ENCODE results near the gene TPD52L2.

Gene TPD52L2

DNA sequence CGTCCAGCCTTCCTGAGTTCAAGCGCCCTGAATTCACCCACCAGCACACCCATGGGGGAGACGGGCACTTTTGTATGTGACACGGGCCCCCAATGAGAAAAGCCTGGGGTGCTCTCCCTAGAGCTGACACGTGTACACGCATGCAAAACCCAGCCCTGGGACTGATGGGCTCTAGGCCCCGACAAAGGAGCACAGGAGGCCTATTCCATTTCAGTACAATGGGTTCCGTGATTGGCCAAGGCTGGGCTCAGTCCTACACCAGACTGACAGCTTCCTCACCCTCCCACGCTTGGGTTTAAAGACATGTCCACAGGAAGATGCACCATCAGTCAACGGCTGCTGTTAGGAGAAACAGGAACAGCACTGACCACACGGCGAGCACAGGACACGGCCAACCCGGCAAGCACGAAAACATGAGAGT lies 42.8 kb upstream of the TPD52L2 start:
- Histone ChIP-seq H2BK5ac (ENCODE audit: low read depth, low read length, poor library complexity, severe bottlenecking) (no peak overlapping the region), H3K79me1 (replicated peaks; ENCODE audit: low read length, poor library complexity, severe bottlenecking) (peaks cover 32% of the 10 kb centered on the region), H3K9me3 (ENCODE audit: control insufficient read depth, low read length) (no peaks in the 10 kb centered on the region), H4K91ac (ENCODE audit: low read length) (no peak overlapping the region), H3K18ac (ENCODE audit: low read depth in 1 of 2, low read length in 2 of 2) (no peak overlapping the region), H3K9ac (ENCODE audit: low read length) (no peak overlapping the region), H3K14ac (ENCODE audit: low read length in 2 of 2) (no peak overlapping the region), H3K4me3 (ENCODE audit: insufficient read depth in 1 of 2, low read depth in 1 of 2, low read length in 2 of 2) (no peak overlapping the region), H3K4me1 (ENCODE audit: control insufficient read depth, insufficient read depth, low read depth, low read length) (peaks cover 13% of the 10 kb centered on the region), H3K4ac (ENCODE audit: low read depth in 1 of 2, low read length in 2 of 2) (no peak overlapping the region), H3K27me3 (ENCODE audit: control insufficient read depth in 1 of 2, insufficient read depth in 1 of 2, low read length in 2 of 2) (peaks cover 0 to 55% of the 10 kb centered on the region in 2 experiments), H2BK120ac (ENCODE audit: low read depth, low read length) (no peak overlapping the region), H3K27ac (ENCODE audit: low read length, poor library complexity, severe bottlenecking) (no peak overlapping the region), H2BK15ac (ENCODE audit: low read depth, poor library complexity, severe bottlenecking) (no peak overlapping the region), H2BK12ac (ENCODE audit: low read length in 2 of 2) (no peak overlapping the region), H3K4me2 (ENCODE audit: low read length, poor library complexity, severe bottlenecking) (no peak overlapping the region), H2AFZ (ENCODE audit: low read depth, low read length) (no peak overlapping the region), H2AK5ac (ENCODE audit: low read length, severe bottlenecking) (no peak overlapping the region), H3K23ac (ENCODE audit: low read length in 2 of 2) (no peak overlapping the region), H3K36me3 (ENCODE audit: control insufficient read depth in 1 of 2, insufficient read depth in 2 of 2, low read depth in 1 of 2, low read length in 2 of 2) (peaks cover 0 to 16% of the 10 kb centered on the region in 2 experiments), H4K8ac (ENCODE audit: low read length) (no peak overlapping the region)
- no peak for DNase-seq
- 88% methylated on average over 15 of the region's 15 CpGs for WGBS

- H4K91ac ChIP-seq (ENCODE audit: low read length), result no peak overlapping the region
- H3K14ac ChIP-seq (ENCODE audit: low read length in 2 of 2), result no peak overlapping the region
- H3K36me3 ChIP-seq (ENCODE audit: control insufficient read depth in 1 of 2, insufficient read depth in 2 of 2, low read depth in 1 of 2, low read length in 2 of 2), result peaks cover 0 to 8% of the 10 kb centered on the region in 2 experiments
- no peak overlapping the region for H3K23ac ChIP-seq (ENCODE audit: low read length in 2 of 2)
- no peak overlapping the region for H2BK12ac ChIP-seq (ENCODE audit: low read length in 2 of 2)
- H3K9me3 ChIP-seq (ENCODE audit: control insufficient read depth, low read length), result no peaks in the 10 kb centered on the region
- H2BK15ac ChIP-seq (ENCODE audit: low read depth, poor library complexity, severe bottlenecking), result no peak overlapping the region
- H2AFZ ChIP-seq (ENCODE audit: low read depth, low read length), result no peak overlapping the region
- DNase-seq, result peak; percentile 61
- WGBS, result 38% methylated on average over 11 of the region's 12 CpGs
- H4K8ac ChIP-seq (ENCODE audit: low read length), result no peak overlapping the region
- H3K27me3 ChIP-seq (ENCODE audit: control insufficient read depth in 1 of 2, insufficient read depth in 1 of 2, low read length in 2 of 2), result peaks cover 0 to 58% of the 10 kb centered on the region in 2 experiments
- peak overlapping the region in 1 of 2 experiments; percentile 6 for H3K18ac ChIP-seq (ENCODE audit: low read depth in 1 of 2, low read length in 2 of 2)
- peaks cover 15% of the 10 kb centered on the region for H3K4me1 ChIP-seq (ENCODE audit: control insufficient read depth, insufficient read depth, low read depth, low read length)
- H3K4ac ChIP-seq (ENCODE audit: low read depth in 1 of 2, low read length in 2 of 2), result no peak overlapping the region
- H3K9ac ChIP-seq (ENCODE audit: low read length), result no peak overlapping the region
- no peak overlapping the region for H2BK120ac ChIP-seq (ENCODE audit: low read depth, low read length)
- no peak overlapping the region for H3K4me2 ChIP-seq (ENCODE audit: low read length, poor library complexity, severe bottlenecking)
- no peak overlapping the region for H2BK5ac ChIP-seq (ENCODE audit: low read depth, low read length, poor library complexity, severe bottlenecking)
- H3K27ac ChIP-seq (ENCODE audit: low read length, poor library complexity, severe bottlenecking), result no peak overlapping the region
- no peak overlapping the region for H2AK5ac ChIP-seq (ENCODE audit: low read length, severe bottlenecking)
- peaks cover 31% of the 10 kb centered on the region for H3K79me1 ChIP-seq (replicated peaks; ENCODE audit: low read length, poor library complexity, severe bottlenecking)
- H3K4me3 ChIP-seq (ENCODE audit: insufficient read depth in 1 of 2, low read depth in 1 of 2, low read length in 2 of 2), result no peak overlapping the region
These were observed 41.3 kb upstream of the TPD52L2 start for GRCh38 chr20:63823691-63824311.

GRCh38 chr20:63825331-63826118 lies 39.5 kb upstream of the TPD52L2 start:
- H3K4me2 ChIP-seq (ENCODE audit: low read length, poor library complexity, severe bottlenecking), result no peak overlapping the region
- H2BK5ac ChIP-seq (ENCODE audit: low read depth, low read length, poor library complexity, severe bottlenecking), result no peak overlapping the region
- WGBS, result 93% methylated on average over 23 of the region's 25 CpGs

GRCh38 chr20:63826753-63827152 lies 38.3 kb upstream of the TPD52L2 start:
- no peak for DNase-seq
- H3K4me1 ChIP-seq (ENCODE audit: control insufficient read depth, insufficient read depth, low read depth, low read length), result peaks cover 19% of the 10 kb centered on the region
- peak overlapping the region; percentile 57 for H2AK5ac ChIP-seq (ENCODE audit: low read length, severe bottlenecking)
- no peak overlapping the region for H3K4ac ChIP-seq (ENCODE audit: low read depth in 1 of 2, low read length in 2 of 2)
- peaks cover 0 to 63% of the 10 kb centered on the region in 2 experiments for H3K27me3 ChIP-seq (ENCODE audit: control insufficient read depth in 1 of 2, insufficient read depth in 1 of 2, low read length in 2 of 2)
- no peak overlapping the region for H2BK5ac ChIP-seq (ENCODE audit: low read depth, low read length, poor library complexity, severe bottlenecking)
- H3K18ac ChIP-seq (ENCODE audit: low read depth in 1 of 2, low read length in 2 of 2), result no peak overlapping the region
- no peak overlapping the region for H2AFZ ChIP-seq (ENCODE audit: low read depth, low read length)
- no peak overlapping the region for H3K4me3 ChIP-seq (ENCODE audit: insufficient read depth in 1 of 2, low read depth in 1 of 2, low read length in 2 of 2)
- H3K9ac ChIP-seq (ENCODE audit: low read length), result no peak overlapping the region
- no peak overlapping the region for H3K14ac ChIP-seq (ENCODE audit: low read length in 2 of 2)
- WGBS, result 72% methylated on average over 13 of the region's 13 CpGs
- no peak overlapping the region for H2BK15ac ChIP-seq (ENCODE audit: low read depth, poor library complexity, severe bottlenecking)
- no peak overlapping the region for H3K4me2 ChIP-seq (ENCODE audit: low read length, poor library complexity, severe bottlenecking)
- peak overlapping the region in 1 of 2 experiments; percentile 29 for H2BK12ac ChIP-seq (ENCODE audit: low read length in 2 of 2)
- H4K91ac ChIP-seq (ENCODE audit: low read length), result peak overlapping the region; percentile 41
- no peak overlapping the region for H3K23ac ChIP-seq (ENCODE audit: low read length in 2 of 2)
- H4K8ac ChIP-seq (ENCODE audit: low read length), result no peak overlapping the region
- no peaks in the 10 kb centered on the region for H3K9me3 ChIP-seq (ENCODE audit: control insufficient read depth, low read length)
- peaks cover 29% of the 10 kb centered on the region for H3K79me1 ChIP-seq (replicated peaks; ENCODE audit: low read length, poor library complexity, severe bottlenecking)
- no peak overlapping the region for H2BK120ac ChIP-seq (ENCODE audit: low read depth, low read length)
- H3K27ac ChIP-seq (ENCODE audit: low read length, poor library complexity, severe bottlenecking), result no peak overlapping the region
- H3K36me3 ChIP-seq (ENCODE audit: control insufficient read depth in 1 of 2, insufficient read depth in 2 of 2, low read depth in 1 of 2, low read length in 2 of 2), result peaks cover 0 to 8% of the 10 kb centered on the region in 2 experiments

More at GRCh38 chr20:63825331-63826118, 39.5 kb upstream of the TPD52L2 start:
- peaks cover 0 to 8% of the 10 kb centered on the region in 2 experiments for H3K36me3 ChIP-seq (ENCODE audit: control insufficient read depth in 1 of 2, insufficient read depth in 2 of 2, low read depth in 1 of 2, low read length in 2 of 2)
- no peak overlapping the region for H2BK15ac ChIP-seq (ENCODE audit: low read depth, poor library complexity, severe bottlenecking)
- H3K14ac ChIP-seq (ENCODE audit: low read length in 2 of 2), result no peak overlapping the region
- peaks cover 0 to 62% of the 10 kb centered on the region in 2 experiments for H3K27me3 ChIP-seq (ENCODE audit: control insufficient read depth in 1 of 2, insufficient read depth in 1 of 2, low read length in 2 of 2)
- H3K23ac ChIP-seq (ENCODE audit: low read length in 2 of 2), result no peak overlapping the region
- peak overlapping the region; percentile 3 for H4K8ac ChIP-seq (ENCODE audit: low read length)
- H3K27ac ChIP-seq (ENCODE audit: low read length, poor library complexity, severe bottlenecking), result no peak overlapping the region
- H3K18ac ChIP-seq (ENCODE audit: low read depth in 1 of 2, low read length in 2 of 2), result no peak overlapping the region
- no peak overlapping the region for H3K4me3 ChIP-seq (ENCODE audit: insufficient read depth in 1 of 2, low read depth in 1 of 2, low read length in 2 of 2)
- H3K9me3 ChIP-seq (ENCODE audit: control insufficient read depth, low read length), result no peaks in the 10 kb centered on the region
- H4K91ac ChIP-seq (ENCODE audit: low read length), result no peak overlapping the region
- H3K4ac ChIP-seq (ENCODE audit: low read depth in 1 of 2, low read length in 2 of 2), result no peak overlapping the region
- no peak for DNase-seq
- no peak overlapping the region for H2AFZ ChIP-seq (ENCODE audit: low read depth, low read length)
- peaks cover 15% of the 10 kb centered on the region for H3K4me1 ChIP-seq (ENCODE audit: control insufficient read depth, insufficient read depth, low read depth, low read length)
- peaks cover 32% of the 10 kb centered on the region for H3K79me1 ChIP-seq (replicated peaks; ENCODE audit: low read length, poor library complexity, severe bottlenecking)
- no peak overlapping the region for H2BK120ac ChIP-seq (ENCODE audit: low read depth, low read length)
- no peak overlapping the region for H2BK12ac ChIP-seq (ENCODE audit: low read length in 2 of 2)
- H3K9ac ChIP-seq (ENCODE audit: low read length), result no peak overlapping the region
- H2AK5ac ChIP-seq (ENCODE audit: low read length, severe bottlenecking), result no peak overlapping the region

Measured in mesenchymal stem cell (in vitro differentiated cells and primary cell).